Mammary epithelial cell (primary cell): ENCODE results near the gene PANK2.

ENCODE experiments used
- EZH2 ChIP-seq: IDR thresholded peaks from 2 replicates; pipeline ENCODE4 v1.6.1; 2012; ENCODE audit warnings: low read length, inconsistent platforms, borderline replicate concordance
- TF ChIP-seq, protein P1 (sequence below), 2 donors: IDR thresholded peaks in 1 of 2; conservative IDR thresholded peaks in 1 of 2; 2 replicates each; pipeline ENCODE4 v1.5.1; 2011 to 2012; ENCODE audit warnings: inconsistent platforms in 2 of 2, low read length in 2 of 2, mild to moderate bottlenecking in 2 of 2, control low read depth in 1 of 2, low read depth in 1 of 2; ENCODE audit not compliant: insufficient read depth in 1 of 2; ENCODE audit errors: extremely low read depth in 1 of 2

DNA sequence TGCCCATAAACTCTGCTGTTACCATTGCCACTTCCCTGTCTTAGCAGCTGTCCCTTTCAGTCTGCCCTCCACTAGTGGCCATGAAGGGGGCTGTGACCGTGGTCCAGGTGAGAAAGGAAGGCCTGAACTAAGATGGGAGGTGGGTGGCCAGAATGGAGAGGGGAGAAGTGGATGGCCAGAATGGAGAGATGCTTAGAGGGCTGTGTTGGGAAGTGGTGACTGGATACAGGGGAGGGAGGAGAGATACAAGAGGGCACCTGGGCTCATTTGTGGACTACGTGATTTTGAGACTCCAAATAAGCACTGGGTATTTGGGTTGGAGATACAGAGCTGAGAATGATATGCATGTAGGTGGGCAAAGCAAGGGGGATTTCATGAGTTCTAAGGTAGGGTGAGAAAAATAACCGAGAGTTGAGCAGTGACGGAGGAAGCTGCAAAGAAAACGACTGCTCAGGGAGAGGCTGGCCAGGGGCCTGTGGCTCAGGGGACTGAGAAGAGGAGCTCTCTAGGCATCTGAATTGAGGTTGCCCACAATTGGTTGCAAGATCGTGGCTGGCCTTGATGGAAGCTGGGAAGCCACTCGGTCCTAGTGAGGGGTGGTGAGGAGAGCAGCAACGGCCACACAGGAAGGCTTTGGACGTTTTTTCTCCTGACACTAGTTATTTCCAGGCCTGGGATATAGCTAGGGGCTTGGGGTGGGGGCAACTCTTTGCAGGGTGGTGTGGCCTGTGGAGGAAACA lies 36.9 kb downstream of the PANK2 start:
- TF ChIP-seq, protein P1, sequence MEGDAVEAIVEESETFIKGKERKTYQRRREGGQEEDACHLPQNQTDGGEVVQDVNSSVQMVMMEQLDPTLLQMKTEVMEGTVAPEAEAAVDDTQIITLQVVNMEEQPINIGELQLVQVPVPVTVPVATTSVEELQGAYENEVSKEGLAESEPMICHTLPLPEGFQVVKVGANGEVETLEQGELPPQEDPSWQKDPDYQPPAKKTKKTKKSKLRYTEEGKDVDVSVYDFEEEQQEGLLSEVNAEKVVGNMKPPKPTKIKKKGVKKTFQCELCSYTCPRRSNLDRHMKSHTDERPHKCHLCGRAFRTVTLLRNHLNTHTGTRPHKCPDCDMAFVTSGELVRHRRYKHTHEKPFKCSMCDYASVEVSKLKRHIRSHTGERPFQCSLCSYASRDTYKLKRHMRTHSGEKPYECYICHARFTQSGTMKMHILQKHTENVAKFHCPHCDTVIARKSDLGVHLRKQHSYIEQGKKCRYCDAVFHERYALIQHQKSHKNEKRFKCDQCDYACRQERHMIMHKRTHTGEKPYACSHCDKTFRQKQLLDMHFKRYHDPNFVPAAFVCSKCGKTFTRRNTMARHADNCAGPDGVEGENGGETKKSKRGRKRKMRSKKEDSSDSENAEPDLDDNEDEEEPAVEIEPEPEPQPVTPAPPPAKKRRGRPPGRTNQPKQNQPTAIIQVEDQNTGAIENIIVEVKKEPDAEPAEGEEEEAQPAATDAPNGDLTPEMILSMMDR (conservative IDR thresholded peaks at IDR 0.05 in 1 of 2, IDR thresholded peaks at IDR 0.05 in 1 of 2; ENCODE audit: extremely low read depth in 1 of 2, insufficient read depth in 1 of 2, low read depth in 1 of 2, low read length in 2 of 2): no peak
- no peak for TF ChIP-seq EZH2
